Iris pigment epithelial cell (primary cell): ENCODE measurements around the gene TUBB2B.
"Not testable (repeated sequence)": the region's sequence is repeated elsewhere in the genome, so short reads cannot be mapped to it uniquely, and the experiment has no call there.

Source experiments
- DNase-seq: peaks from one replicate; pipeline ENCODE4 v3.0.0-alpha.2; 2011; ENCODE audit warnings: low read depth

TUBB2B gene

DNA sequence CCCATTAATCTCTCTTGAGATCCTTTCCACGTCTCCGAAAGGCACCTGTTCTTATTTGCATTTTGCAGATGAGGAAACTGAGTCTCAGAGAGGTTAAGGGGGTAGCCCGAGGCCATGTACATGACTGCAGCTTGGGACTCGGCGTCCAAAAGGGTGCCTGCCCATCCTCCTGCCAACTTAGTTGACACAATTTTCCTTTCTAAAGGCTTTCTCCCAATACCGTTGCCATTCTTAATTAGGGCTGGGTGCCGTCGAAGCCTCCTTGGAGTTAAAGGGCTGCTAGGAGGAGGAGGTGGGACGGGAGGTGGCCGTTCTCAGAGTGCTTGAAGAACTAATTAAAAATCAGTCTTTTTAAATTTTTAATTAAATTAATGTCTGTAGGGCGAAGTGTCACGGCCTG is 30.7 kb upstream of the TUBB2B start:
- DNase-seq = no peak

DNA sequence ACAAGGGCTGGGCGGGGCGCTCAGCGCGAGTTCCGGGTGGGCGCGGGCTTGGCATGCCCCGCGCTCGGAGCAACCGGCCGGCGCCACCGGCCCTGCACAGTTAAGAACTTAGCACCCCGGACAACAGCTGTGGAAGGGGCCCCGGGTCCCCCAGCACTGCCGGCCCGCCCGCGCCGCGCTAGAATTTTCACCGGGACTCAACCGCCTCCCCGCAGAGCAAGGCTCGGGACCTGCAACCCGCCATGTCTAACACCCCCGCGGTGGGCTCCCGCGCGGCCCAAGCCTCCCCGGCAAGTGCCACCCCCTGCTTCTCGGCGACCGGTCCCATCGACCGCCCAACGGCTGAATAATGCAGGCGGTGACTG is 26.1 kb upstream of the TUBB2B start:
- DNase-seq = no peak

DNA sequence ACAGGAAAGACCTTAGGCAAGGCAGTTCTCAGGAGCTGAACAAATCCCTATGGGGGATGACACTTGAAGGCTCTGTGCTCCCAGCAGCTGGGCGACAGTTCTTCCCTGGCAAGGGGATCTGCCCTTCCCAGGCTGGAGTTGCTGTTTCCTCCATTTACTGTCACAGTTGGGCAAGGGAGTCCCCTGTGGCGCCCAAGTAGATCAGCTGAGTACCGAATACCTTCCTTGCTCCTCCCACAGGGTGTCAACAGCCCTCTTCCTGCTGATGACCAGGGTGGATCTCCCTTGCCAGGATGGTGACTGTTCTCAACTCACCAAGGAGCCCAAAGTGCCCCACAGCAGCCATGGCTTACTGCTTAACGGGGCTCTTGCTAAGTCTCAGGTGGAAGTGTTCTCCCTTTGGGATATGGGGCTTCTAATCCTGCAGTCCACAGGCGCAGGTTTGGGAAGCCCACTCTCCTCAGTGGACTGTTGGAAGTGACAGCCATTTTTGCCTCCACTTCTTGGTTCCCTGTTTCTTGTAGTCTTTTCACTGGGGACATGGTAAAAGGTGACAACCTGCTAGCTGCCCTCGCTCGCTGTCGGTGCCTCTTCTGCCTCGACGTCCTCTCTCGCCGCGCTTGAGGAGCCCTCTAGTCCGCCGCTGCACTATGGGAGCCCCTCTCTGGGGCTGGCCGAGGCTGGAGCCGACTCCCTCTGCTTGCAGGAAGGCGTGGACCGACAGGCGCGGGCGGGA is 25.6 kb upstream of the TUBB2B start:
- no peak for DNase-seq

DNA sequence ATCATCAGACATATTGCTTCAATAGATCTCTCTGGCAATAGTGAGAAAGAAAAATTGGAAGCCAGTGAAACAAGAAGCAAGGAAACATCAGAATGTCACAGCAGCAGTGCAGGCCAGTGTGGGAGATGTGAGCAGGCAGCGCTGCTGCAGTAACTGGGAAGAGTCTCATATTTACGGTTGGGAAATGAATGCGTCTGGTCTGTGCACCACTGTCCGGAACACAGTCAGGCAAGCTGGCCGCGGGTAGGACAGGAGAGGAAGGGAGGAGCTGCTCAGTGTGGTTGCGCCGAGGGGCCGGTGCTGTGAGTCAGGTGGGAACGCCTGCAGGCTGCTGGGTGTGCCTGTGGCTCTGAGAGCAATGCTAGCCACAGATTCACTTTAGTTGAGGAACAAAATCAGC is 24.9 kb upstream of the TUBB2B start:
- DNase-seq = no peak

DNA sequence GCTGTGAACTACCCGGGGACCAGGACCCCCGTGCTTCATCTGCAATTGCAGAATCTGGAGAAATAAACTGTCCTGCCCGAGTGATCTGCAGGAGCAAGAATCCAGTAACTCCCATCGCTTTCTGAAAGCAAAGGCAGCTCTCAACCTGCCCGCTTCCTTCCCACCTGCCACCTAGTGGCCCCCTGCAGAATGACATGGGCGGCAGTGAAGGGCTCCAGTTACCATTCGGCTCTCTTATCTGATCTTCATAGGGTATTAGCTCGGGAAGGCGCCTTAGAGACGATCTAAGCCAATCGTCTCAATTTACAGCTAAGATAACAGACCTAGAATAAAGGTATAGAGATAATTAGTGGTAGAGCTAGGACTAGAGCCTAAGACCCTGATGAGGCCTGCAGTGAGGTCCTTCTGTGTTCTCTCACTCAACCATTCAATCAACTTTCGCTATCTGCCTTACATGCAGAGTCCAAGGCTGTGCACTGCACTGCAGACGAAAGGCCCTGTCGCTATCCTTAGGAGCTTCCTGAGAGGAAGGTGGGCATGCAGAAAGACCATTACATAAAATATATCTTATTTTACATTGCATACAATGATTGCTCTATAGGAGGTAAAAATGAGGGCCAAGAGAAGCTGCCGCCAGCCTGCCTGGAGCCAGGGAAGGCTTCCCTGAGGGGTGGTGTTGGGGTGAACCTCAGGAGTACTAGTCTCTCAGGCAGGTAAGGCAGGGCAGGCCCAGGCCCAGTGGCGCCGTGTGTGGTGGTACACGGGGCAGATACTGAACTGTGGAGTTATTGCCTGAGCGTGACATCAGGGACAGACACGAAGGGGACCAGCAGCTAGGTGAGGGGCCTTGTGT is 24.2 kb upstream of the TUBB2B start:
- DNase-seq = peak; percentile 82

DNA sequence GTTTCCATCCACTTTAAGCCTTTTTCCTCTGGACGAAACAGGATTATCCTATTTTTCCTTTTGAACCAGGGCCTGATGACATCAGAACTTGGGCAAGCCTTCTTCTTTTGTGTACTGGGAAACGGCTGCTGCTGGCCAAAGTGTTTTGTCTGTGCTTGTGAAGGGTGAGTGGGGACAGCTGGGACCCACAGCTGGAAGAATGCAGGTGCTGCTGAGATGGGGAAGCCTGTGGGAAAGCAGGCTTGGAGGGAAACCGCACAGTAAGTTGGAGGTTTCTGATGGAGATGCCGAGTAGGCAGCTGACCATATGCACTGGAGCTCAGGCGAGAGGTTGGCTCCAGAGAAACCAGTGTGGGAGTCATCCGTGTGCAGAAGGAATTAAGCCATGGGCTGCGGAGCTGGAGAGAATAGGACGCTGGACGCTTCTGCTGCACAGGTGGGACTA is 22.8 kb upstream of the TUBB2B start:
- DNase-seq = no peak

DNA sequence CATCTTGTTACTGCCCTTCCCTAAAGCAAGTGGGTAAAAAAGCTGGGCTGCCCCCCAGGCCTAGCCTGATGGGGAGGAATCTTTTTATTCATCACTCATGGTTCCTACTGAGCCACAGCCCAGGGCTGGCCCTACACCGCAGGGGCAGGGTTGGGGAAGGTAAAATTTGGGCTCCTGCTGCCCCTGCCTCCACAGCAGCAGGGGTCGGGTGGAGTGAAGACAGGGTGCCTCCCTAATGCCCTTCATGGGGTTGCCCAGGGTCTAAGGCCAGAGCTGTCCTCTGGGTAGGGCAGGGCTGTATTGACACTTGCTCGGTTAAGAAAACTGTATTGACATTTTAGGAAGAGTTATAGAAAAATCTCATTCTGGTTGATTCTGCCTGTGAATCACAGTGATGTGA is 22.4 kb upstream of the TUBB2B start:
- DNase-seq = no peak

DNA sequence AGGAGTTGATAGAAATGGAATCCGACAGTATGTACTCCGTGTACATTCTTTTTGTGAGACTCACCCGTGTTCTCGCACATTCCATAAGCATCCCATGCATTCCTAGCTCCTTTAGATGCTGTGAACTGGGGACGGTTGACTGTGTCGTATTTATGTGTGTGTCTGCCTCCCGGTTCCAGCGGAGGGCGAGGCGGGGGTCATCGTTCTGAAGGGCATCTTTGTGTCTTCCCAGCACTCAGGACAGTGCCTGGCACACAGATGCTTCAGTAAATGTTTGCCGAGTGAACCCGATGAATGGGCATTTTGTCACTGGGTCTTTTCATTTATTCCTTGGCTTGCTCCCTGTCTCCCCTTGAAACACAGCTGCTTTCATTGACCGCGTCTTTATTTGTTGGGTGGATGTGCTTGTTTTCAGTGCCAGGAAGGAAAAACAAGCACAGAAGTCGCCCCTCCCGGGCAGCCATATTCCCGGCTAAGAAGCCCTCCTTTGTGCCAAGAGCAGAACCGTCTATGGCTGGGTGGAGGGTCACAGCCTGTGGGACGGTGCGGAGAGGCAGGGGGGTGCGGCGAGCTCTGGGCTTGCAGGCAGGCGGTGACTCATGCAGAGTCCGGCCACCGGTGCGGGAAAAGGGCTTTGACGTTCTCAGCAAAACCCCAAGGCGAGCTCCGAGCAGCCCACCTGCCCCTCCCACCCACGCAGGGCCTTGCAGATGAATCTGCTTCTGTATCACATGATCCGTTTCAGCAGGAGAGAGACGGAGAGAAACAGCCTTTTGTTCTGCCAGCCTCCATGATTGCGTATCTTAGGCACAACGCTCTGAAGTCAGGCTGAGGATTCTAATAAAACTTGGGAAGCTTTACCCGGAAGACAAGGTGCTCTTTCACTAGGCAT is 20.0 kb upstream of the TUBB2B start:
- DNase-seq = peak; percentile 99

DNA sequence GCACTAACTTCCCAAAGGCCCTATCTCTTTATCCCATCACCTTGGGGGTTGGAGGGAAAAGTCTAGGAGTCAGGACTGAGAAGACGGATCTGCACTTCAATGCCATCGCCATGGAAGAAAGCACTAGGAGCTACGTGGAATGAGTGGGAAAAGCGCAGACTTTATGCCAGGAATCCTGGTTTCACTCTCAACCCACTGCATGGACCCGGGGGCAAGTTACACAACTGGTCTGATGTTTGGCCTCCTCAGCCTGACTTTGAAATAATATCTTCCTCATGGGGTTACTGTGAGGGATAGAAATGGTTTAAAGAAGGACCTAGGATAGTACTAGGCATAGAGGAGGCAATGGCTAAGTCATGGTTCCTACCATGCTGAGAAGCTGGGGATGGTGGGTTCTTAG is 17.8 kb upstream of the TUBB2B start:
- DNase-seq = no peak

DNA sequence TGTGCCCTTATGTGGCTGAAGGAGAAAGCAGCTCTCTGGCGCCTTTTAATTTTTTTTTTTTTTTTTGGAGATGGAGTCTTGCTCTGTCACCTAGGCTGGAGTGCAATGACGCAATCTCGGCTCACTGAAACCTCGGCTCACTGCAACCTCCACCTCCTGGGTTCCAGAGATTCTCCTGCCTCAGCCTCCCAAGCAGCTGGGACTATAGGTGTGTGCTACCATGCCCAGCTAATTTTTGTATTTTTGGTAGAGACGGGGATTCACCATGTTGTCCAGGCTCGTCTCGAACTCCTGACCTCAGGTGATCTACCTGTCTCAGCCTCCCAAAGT is 17.3 kb upstream of the TUBB2B start:
- not testable (repeated sequence) for DNase-seq

DNA sequence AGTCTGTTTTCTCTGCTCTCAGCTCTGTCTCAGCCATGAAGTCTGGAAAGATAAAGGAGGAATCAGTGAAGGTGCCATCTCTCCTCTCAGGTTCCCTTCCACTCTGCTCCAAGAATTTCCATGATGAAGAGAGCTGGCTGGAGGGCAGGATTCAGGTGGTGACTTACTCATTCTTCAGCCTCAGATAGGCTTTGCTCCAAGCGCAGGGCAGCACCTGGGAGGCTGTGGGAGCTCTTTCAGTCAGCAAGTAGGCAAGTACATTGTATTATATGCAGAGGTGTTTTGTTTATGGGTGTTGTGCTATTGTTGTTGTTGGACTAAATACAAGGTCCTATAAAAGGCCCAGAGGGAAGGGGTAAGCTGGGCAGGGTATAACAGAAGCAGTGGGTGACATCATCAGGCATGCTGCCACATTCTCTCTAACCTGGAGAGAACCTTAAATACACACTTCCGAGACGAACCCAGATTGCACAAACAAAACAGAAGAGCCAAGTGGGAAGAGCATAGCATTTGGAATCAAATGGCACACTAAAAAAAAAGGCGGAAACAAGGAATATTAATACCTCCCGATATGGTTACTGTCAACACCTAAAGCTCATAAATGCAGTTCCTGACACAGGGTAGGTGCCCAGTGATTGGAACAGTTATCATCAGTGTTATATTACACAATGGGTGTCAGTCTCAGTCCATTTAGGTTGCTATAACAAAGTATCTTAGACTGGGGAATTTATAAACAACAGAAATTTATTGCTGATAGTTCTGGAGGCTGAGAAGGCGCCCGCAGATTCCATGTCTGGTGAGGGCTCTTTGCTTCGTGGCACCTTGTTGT is 16.8 kb upstream of the TUBB2B start:
- DNase-seq = no peak

DNA sequence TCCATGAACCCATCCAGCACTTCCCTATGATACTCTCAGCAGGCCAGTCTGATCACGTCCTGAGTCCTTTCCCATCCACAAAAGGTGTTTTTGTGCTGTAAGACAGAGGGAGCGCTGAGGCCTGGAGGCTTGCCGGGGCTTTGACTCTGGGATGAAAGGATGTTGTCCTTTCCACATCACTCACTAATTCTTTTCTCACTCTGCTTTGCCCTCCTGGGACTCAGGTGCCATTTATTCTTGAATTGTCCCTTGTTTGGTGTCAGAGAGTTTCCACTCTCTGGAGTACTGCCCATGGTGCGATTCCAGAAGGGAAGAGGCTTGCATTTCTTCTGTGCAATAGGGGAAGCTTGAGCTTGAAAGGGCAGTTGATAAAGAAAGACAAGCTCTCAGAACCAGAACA is 15.3 kb upstream of the TUBB2B start:
- DNase-seq = no peak

DNA sequence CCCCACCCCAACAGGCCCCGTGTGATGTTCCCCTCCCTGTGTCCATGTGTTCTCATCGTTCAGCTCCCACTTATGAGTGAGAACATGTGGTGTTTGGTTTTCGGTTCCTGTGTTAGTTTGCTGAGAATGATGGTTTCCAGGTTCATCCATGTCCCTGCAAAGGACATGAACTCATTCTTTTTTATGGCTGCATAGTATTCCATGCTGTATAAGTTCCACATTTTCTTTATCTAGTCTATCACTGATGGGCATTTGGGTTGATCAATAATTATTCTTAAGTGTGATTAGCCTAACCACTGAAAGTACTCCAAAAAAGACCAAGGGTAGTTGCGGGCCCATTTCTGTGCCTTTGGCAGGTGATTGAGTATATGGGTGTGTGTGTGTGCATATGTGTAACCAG is 14.3 kb upstream of the TUBB2B start:
- DNase-seq = not testable (repeated sequence)

DNA sequence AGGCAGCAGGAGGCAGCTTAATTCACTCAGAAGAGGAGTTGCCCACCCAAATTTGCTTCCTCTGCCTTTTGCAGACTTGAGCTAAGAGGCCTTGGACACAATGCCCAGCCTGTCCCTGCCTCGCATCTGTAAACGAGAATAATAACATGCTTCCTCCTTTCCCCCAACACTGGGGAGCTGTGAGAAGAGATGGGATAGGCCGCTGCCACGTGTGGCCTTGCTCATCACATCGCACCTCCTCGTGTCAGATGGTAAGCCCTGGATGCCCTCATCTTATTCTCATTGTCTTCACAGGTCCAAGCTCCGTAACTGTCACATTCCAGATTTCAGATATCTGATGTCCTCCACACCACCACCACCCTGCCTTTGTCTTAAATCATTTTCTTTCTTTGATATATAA is 13.1 kb upstream of the TUBB2B start:
- DNase-seq = no peak

DNA sequence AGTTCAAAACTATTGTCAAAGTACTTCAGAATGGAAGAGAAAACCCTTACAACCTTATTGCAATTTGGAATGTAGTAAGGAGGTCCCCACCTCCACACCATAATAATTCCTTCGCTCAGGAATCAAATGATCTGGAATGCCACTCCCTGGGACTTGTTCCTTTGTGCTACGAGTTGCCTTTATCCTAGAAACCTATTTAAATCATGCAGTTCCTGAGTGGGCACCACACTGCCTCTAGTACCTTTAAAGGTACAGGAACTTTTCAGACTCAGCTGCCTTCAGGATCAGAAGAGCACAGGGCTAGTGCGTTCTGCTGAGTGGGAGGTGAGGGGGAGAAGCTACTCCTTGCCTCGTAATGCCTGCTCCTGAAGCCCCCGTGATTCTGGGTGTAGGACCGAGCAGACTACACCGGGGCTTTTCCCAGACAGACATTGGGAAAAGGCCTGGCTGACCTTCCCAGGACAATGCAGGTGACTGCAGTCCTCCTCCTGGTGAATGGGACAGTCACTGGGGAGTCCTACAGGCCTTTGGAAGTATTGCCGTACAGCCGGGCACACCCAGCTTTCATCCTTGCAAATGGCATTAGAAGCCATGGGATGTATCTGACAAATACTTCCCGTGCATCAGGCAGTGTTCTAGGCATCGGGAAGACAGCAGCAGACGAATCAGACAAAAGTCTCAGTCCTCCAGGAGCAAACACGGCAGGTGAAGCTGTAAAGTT is 11.8 kb upstream of the TUBB2B start:
- DNase-seq = no peak

DNA sequence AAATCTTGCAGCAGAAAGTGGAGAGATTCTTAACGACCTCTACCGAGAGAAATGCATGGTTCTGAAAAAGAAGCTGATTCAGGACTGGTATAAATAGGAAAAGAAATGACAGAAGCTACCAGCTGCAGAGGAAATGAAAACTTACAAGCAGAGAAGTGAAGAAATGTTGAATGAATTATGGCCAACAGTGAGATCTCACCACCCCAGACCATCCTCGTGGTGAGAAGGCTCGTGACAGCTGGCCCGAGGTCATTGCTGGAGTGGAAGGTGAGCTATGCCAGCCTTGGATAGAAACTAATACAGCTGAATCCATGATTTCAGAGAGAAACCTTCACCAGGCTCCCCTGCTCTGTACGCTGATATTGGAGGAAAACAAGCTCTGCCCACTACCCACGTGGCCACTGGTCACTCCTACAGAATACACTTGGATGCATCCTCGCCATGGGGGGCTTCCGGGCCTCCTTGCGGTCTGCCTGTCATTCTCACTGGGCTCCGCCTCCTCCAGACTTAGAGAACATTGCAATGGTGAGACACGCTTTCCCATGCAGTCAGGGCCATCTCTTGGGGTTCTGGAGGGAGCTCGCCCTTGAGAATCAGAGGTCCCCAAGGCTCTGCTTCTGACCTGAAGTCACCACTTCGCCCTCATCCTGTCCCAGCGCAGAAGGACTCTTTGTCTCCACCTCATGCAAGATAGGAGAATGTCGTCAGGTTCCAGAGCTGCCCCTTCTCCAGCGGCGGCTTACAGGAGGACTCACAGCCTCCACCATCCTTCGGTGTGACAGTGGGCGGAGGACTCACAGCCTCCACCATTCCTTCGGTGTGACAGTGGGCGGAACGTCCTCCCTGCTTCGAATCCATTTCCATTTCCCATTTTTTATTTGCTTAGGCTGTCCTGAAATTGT is 10.6 kb upstream of the TUBB2B start:
- no peak for DNase-seq

DNA sequence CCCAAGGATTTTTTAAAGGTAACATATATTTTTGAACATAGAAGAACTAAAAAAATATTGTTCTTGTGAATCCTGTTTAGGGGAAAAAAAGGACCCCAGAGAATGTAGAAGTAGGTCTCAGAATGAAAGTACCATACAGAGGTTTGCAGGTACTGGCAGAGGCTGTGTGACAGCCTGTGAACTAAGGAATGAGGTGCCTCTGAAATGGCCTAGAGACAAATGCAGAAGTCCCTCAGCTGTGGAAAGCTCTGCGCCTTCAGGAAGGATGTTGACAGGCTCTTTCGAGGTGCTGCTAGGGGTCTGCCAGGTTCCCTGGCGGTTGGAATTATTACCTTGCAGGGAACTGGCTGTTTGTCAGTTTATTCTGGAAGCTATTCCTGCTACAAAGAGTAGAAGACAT is 8.6 kb upstream of the TUBB2B start:
- DNase-seq = no peak

DNA sequence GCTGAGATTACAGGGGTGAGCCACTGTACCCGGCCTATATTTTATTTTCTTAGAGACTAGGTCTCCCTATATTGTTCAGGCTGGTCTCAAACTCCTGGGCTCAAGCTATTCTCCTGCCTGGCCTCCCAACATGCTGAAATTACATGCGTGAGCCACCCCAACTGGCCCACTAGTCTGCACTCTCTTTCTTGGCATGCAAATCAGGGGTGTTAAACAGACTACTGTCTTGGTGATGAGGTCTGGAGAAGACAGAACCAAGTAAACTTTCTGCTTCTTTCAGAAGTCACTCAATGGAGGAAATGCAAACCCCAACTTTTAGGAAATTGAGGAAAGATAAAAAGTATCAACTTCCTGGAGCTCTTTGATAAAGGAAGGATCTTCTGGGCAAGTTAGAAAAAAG is 8.0 kb upstream of the TUBB2B start:
- DNase-seq = no peak

DNA sequence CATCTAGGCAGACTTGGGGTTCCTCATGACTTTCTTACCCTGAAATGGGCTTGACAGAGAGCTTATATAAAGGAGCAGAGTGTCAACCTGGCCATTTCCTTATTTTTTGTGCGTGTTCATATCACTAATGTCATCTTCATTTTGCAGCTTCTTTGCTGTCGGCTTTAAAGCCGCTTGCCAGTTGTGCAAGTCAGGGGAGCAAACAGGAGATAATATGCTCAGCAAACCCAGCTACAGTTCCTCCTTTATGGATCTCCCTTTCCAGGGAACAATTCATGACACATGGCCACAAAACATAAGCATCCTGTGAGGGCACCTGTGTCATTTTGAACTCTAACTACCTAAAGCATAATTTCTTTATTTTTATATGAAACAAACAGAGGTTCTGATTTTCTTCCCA is 6.5 kb upstream of the TUBB2B start:
- DNase-seq = no peak

DNA sequence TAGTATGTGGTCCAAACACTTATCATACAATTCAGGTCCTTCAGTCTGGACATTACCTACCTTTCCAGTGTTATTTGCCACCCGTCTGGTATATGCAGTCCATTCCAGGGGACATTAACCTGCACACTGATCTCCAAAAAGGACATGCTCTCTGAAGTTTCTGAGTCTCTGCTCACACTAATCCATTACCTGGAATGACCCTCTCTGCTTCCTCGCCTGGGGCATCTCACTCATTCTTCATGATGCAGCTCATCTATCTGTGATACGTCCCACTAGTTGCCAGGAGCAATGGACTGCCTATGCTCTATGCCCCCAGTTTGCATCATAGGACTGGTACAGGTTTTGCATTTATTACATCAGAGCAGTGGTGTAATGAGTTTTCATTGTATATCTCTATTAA is 5.9 kb upstream of the TUBB2B start:
- DNase-seq = no peak
